Ishikawa (cell line): Measurements from ENCODE around the gene SLC7A4.

Experiments used
- CEBPB ChIP-seq: IDR thresholded peaks from 2 replicates; pipeline ENCODE4 v1.6.1; 2012
- CREB1 ChIP-seq: IDR thresholded peaks from 2 replicates; pipeline ENCODE4 v1.6.1; 2012; ENCODE audit warnings: low read depth
- EGR1 ChIP-seq: IDR thresholded peaks from 2 replicates; pipeline ENCODE4 v1.6.1; 2012
- EP300 ChIP-seq: IDR thresholded peaks from 2 replicates; pipeline ENCODE4 v1.6.1; 2012; ENCODE audit warnings: borderline replicate concordance
- FOXM1 ChIP-seq: IDR thresholded peaks from 2 replicates; pipeline ENCODE4 v1.6.1; 2012; ENCODE audit warnings: low read depth, borderline replicate concordance
- MAX ChIP-seq: IDR thresholded peaks from 2 replicates; pipeline ENCODE4 v1.6.1; 2012
- NFIC ChIP-seq: IDR thresholded peaks from 2 replicates; pipeline ENCODE4 v1.6.1; 2012
- RAD21 ChIP-seq: IDR thresholded peaks from 2 replicates; pipeline ENCODE4 v1.6.1; 2012; ENCODE audit warnings: low read depth
- REST ChIP-seq: IDR thresholded peaks from 2 replicates; pipeline ENCODE4 v1.6.1; 2012; ENCODE audit warnings: low read depth, mild to moderate bottlenecking
- TAF1 ChIP-seq: IDR thresholded peaks from 2 replicates; pipeline ENCODE4 v1.6.1; 2012; ENCODE audit warnings: low read depth, mild to moderate bottlenecking
- TCF12 ChIP-seq: IDR thresholded peaks from 2 replicates; pipeline ENCODE4 v1.6.1; 2012; ENCODE audit warnings: low read depth
- TEAD4 ChIP-seq: IDR thresholded peaks from 2 replicates; pipeline ENCODE4 v1.6.1; 2012
- USF1 ChIP-seq: IDR thresholded peaks from 2 replicates; pipeline ENCODE4 v1.6.1; 2012
- YY1 ChIP-seq: IDR thresholded peaks from 2 replicates; pipeline ENCODE4 v1.6.1; 2012; ENCODE audit warnings: low read depth
- ZBTB7A ChIP-seq: IDR thresholded peaks from 2 replicates; pipeline ENCODE4 v1.6.1; 2012; ENCODE audit warnings: low read depth

Gene SLC7A4

GRCh38 chr22:20986365-20986764, 46.0 kb downstream of the SLC7A4 start:
- TF ChIP-seq TCF12 (no peak), CEBPB (no peak), NFIC (no peak), ZBTB7A (no peak), REST (no peak), YY1 (no peak), FOXM1 (no peak), TEAD4 (no peak), EGR1 (no peak), EP300 (no peak), RAD21 (no peak), MAX (no peak)

GRCh38 chr22:20985720-20986119, 46.6 kb downstream of the SLC7A4 start:
- TF ChIP-seq NFIC: no peak
- TF ChIP-seq REST: no peak
- TF ChIP-seq CEBPB: no peak
- no peak for TF ChIP-seq MAX
- no peak for TF ChIP-seq TCF12
- TF ChIP-seq FOXM1: no peak
- no peak for TF ChIP-seq CREB1
- no peak for TF ChIP-seq YY1
- no peak for TF ChIP-seq EP300
- no peak for TF ChIP-seq ZBTB7A
- TF ChIP-seq USF1: no peak
- TF ChIP-seq EGR1: no peak
- TF ChIP-seq TAF1: no peak
- no peak for TF ChIP-seq RAD21
- TF ChIP-seq TEAD4: no peak

GRCh38 chr22:20983081-20983771, 49.1 kb downstream of the SLC7A4 start:
- TF ChIP-seq EGR1 (no peak), EP300 (no peak), RAD21 (no peak), TAF1 (no peak), NFIC (no peak), YY1 (no peak), FOXM1 (no peak), TCF12 (no peak), TEAD4 (no peak), CEBPB (no peak), USF1 (no peak), ZBTB7A (no peak), CREB1 (no peak), REST (no peak)

GRCh38 chr22:20982563-20982882, 49.8 kb downstream of the SLC7A4 start:
- TF ChIP-seq CEBPB (no peak), TCF12 (no peak), USF1 (no peak), FOXM1 (no peak), TEAD4 (no peak), ZBTB7A (no peak), CREB1 (no peak), REST (no peak), RAD21 (no peak), NFIC (no peak), EGR1 (no peak), YY1 (no peak), EP300 (no peak), MAX (no peak), TAF1 (no peak)
